ENCODE results near the gene TAF3.

TAF3 gene

DNA sequence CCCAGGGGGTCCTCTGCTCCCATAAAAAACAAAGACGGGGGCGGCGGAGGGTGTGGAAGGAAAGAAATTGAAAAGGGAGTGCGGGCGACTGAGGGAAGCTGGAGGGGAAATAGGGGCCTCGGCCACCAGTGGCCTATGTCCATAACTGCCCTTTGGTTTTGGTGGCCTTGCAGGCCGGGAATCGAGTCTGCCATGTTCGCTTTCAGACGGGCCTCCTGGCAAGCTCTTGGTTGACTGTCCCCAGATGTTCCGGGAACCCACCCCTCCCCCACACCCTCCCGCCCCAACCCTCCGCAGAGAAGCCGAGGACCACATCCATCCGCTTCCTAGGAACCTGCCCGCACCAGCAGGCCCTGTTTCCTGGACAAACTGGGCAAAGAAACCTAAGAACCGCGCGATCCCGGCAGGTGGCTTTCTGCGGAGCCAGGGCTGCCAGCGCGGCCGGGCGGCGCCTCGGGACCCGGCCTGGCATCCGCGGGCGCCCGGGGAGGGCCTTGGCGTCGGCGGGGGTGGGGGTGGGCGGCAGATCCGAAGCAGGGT, 216.2 kb downstream of the TAF3 start:
- no peak for DNase-seq (ENCODE audit: low read depth)

DNA sequence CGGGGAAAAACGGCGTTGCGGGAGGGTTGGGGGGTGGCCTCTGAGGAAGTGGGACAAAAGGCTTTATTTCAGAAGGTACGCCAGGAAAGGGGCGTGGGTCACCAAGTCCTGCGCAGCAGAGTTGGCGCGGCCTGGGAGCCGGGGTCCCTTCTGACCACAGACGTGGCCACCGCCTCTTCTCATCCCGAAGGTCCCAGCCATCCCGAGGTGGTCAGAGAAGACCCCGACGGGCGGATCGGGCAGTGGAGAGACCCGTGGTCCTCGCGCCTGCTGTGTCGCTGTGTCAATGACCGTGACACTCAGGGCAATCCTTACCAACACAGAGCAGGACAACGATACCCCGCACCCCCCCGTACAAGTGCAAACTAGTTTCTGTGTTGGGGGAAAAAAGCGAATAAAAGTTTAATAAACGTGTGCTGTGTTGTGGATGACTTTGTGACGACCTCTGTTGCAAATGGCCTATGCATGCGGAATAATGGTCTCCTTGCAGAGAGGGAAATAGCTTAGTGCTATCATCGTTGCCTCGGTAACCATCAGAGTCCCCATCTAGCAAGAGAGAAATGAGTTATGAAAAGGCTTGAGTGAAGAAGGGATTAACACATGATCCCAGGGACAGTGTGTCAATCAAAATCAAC, 216.8 kb downstream of the TAF3 start:
- DNase-seq (ENCODE audit: low read depth) = no peak

DNA sequence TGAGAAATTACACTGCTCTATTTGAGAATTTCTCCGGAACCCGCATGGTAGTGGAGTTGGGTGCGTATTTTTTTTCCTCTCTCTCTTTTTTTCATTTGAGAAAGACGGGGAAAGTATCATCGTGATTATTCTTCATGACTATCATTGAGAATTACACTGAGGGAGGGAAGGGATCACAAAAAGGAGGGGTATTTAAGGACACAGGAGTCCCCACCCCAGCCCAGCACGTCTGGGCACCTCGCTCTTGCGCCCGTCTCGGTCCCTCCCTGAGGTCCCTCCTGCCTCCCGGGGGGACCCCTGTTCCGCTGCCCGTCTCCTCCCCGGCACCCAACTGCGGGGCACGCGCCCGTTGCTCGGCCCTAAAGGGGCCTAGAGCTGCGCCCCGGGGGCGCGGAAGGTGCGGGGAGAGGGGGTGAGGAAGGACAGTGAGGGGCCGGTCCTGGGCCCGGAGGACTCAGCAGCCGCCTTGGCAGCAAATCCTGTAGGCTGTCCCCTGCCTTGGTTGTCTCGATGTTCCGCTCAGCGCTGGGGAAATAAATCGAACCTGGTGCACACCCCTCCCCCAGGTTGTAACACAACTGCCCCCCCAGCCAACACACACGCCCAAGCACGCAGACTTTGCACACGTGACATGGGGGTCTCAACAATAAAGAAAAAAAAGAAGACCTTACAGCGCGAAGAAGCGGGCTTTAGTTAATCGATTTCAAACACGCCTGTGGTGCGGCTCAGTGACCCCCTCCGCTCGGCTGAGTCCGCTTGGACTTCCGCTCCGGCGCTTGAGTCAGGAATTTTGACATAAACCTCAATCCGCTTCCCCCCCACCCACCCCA, 217.6 kb downstream of the TAF3 start:
- DNase-seq (ENCODE audit: low read depth) = no peak

DNA sequence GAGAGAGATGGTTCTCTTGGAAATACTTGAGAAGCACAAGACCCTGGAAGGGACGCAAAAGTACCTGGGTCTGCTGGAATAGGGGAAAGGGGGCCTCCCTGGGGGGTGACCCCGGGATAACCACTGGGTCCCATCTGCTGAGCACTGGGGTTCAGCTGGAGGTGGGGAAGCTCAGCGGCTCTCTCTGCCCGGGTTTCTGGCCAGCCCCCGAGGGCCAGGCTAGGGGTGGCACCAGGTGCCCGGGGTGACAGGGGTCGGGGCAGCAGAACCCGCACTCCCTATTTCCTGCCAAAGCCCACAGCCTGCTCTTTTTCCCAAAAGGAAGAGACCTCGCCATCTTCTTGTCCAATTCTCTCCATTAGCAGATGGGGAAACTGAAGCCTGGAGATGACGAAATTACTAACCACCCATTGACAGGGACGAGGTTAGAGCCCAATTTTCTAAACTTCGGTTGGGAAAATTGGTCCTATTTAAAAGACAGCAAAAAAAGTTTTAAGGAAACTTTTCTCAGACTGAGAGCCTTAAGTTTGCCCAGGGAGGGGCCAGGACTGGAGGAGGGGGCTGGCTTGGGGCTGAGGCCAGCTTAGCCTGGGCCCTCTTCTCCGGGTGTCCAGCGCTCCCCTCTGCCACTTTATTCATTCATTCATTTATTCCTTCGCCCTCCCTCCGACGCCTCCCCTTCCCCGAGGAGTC, 218.3 kb downstream of the TAF3 start:
- no peak for DNase-seq (ENCODE audit: low read depth)

DNA sequence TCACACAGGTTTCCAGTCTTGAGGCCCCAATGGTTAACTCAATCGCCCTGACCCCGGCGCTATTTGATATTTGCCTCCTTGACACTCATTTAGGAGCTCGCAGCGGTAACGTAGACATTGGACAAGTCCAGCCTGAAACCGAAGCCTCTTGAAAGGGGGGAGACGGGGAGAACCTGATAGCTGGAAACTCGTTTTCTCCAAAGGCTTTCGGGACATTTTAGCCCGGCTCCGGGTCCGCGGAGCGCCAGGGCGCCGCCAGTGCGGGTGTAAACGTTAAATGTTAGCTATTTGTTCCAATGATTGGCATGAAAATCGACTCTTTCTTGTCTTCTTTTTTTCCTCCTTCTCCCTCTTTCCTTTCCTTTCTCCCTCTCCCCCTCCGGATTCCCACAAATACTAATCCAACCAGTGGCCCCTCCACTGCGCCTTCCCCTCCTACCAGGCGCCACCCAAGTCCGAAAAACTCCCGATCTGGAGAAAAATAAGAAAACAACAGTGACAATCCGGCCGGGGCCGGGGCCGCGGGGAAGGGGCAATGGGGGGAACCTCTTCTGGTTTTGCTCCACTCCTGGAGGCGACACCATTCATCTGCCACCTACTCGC, 219.0 kb downstream of the TAF3 start:
- DNase-seq (ENCODE audit: low read depth) = no peak

DNA sequence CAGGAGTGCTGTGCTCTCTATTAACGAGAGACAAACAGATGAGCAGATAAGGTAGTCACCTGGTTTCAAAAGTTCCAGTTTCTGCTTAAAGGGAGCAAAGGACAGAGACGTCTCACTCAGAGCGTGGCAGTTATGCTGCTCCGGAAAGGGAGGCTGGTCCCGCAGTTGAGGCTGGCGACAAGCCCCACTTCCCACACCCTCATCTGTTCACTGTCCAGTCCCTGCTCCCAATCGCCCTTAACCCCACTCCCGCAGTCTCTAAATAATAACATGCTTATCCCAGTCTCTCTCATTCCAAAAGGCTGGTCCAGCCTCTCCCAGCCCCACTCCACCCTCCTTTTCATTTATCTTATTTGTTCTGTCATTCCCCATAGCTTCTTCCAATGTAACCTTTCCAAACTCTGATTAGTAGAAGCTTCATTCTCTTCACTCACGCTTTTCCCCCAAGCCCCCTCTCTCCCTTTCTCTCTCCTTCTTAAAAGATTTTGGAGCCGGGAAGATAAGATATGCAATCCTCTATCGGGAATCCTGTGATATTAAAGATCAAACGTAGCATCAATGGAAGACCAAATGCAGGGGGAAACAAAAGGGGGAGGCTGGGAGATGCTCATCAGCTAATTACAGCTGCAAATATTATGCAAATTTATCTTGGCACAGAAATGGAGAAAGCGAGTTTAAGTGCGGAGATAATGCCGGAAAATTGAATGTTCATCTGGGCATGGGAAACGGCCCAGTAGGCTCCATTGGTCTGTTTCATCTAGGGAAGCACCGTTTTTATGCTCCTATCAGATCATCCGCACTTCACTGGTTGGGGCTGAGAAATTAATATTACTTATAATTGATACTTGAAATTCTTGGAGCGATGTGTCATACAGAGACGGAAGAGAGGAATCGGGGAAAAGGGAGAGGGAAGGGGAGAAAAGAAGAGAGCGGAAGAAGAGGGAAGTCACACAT, 219.9 kb downstream of the TAF3 start:
- no peak for DNase-seq (ENCODE audit: low read depth)

DNA sequence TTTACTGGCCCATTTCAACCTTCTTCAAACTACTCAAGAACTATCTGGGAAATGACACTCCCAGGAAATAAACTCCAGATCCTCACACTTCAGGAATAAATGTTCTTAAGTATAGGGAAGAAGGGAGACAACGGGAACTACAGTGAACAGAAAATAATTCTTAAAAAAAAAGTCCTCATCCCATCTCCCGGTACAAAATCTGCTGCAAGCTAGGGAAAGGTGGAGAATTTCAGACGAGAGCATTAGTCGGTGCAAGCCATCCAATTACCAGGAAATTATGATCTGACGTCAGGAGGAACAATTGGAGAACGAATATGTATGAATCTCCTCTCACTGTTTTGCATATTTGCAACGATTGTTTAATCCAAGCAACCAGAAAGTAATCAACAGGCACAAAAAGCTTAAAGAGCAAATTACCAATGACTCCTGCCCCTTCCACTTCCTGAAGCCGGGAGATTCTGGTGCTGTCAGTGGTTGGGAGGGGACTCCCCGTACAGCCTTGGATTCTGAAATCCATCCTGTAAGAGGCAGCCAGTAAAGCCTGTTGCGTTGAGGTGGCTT, 221.1 kb downstream of the TAF3 start:
- no peak for DNase-seq (ENCODE audit: low read depth)

DNA sequence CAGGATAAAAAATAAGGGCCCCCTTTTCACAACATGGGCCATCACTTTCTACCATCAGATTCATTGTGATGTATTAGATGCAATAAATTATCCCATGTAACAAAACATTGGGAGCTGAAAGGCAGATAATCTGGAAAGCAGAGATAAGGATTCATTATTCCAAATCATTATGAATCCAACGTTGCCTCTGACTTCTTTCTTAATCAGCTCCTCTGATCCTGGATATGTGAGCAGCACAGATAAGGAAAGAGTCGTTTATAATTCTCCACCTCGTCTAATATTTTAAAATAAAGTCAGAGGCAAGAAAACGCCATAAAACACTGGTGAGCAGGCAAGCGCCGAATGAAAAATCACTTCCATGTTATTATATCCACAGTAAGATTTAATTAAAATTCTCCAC, 222.3 kb downstream of the TAF3 start:
- DNase-seq (ENCODE audit: low read depth) = no peak

DNA sequence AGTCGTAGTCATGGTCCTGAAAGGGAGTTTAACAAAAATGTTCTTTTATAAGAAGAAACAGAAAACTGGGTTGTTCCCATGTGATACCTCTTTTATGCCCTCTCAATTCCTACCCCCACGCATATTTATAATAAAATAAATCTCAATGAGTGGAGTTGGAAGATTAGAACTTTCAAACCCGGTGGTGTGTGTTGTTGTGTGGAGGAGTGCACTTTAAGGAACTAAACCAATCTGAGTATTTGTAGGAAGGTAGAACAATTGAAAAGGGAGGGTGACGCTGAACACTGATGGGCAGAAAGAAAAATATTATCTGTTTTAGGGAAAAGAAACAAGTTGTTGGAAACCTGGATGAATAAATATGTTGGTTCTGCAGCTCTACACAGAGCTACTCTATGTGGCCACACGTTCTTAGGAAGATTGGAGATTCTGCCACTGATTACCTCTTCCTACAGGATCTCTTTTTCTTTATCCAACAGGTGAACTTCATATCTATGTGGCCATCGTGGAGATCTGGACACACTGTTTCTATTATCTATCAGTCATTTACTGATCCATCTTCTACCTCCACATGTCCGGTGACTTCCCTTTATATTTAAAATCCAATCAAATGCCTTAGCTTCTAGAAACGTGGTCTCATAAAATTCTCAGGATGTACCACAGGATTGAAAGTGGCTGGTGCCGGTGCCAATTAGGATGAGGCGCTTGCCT, 223.1 kb downstream of the TAF3 start:
- no peak for DNase-seq (ENCODE audit: low read depth)

DNA sequence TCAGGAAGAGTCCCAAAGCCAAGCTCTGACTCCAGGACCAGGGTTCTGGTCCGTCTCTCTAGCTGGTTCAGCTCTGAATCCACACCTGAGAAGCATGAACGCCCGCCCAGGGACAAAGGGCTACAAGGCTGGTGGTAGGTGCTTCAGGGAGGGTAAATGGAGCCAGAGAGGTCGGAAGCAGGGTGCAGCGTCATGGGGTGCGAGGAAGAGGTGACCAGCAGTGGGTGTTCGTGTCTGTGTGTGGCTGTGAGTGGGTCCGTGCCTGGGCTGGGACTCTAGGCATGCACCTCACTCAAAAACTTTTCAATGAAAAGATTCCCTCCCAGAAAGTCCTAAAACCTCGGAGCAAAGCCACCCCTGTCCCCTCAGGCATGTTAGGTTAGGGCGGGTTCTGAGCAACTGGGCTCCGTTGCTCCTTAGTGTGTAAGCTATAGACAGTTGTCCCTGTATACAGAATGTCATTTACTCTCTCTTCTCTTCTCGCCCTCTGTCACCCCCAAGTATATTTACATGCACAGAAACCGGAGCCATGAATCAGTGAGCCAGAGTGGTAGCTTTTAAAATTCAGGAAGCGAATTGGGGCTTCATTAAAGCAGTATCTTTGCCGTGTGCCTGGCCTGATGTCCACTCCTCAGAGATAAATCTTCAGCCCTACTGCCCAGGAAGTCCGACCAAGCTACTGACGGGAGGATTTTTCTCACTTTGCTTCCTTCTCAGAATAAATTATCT, 223.9 kb downstream of the TAF3 start:
- DNase-seq (ENCODE audit: low read depth) = no peak

DNA sequence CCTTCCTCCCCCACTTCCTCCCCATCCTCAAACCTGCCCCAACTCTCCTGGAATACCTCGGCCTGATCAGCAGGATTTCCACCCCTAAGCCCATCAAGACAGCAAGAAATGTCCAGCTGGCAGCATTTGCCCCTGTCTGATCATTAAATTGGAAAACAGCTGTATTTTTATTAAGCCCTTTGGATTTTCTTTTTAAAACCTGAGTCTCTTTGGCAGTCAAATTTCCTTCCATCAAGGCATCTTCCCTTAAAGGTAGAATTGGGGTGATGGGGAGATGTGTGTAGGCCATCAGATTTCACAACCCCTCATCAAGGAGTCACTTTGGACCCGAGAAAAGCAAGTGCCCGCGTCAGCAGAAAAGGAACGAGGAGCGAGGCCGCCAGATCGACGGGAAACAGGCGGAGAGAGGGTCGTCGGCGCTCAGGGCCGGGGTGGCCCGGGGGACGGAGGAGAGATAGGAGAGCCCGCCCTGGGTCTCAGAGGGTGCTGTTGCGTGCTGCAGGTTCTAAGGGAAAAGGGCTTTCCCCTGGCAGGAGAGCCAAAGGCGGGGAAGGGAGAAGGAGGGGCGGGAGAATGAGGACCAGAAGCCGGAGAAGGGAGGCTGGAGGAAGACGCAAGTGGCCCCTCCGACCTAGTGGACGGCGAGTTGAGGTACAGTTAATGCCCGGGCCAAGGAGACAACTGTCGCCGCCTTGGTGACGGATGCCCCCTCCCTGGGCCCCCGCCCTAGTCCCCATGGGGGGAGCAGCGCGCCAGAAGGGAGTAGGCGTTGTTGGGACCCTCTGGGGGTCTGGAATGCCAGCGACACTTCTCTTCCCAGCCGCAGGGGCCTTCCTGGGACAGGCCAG, 224.6 kb downstream of the TAF3 start:
- no peak for DNase-seq (ENCODE audit: low read depth)

DNA sequence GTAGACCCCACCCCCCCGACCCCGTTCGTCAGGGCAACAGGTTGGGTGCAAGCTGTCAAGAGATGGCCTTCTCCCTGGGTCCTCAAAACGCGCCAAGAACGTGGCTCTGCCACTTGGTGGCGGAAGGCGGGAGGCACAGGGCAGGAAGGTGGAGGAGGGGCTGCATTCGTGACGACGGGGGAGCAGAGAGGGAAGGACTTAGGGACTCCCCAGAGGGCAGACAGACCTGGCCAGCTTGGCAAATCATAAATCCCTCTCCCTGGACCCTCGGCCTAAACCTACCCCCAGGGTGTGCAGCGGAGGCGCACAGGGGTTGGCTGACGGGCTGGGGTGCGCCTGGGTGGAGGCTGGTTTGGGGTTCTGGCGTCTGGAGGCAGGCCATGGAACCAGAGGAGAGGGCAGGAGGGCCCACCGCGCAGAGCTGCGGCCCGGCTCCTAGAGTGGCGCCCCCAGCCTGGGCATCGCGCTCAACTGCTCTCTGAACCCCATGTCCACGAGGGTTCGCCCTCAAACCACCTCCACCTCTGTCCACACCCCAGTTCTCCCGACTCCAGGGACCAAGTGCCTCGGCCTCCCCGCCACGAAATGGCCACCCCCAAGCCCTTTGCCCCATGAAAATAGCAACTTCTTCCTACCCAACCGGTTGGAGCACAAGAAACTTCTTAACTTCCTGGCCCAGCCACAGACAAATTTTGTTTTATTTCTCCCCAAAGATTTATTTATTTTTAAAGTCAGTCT, 225.4 kb downstream of the TAF3 start:
- no peak for DNase-seq (ENCODE audit: low read depth)

DNA sequence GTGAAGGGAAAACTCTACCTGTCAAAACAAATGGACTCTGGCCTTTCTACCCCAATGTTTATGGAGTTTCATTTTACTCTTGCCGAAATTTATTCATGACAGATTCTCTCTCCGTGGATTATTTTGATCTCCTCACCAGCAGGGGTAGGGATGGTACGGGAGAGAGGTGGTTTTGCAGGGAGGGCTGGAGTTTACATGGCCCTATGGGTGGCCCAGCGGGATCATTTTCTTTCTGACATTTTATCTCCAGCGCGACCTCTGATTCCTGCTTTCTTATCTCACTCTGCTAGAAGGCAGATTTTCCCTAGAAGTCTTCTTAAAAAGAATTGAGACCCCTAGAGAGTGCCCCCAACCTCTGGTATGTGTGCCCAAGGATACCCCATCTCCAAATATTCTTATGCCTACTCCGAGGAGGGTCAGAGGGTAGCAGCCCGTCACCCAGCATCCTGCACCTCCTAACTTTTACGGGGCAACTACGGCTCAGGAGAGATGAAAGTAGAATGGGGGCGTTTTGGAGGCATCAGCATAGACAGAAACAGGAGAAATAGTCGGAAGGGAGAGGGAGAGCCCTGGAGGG, 226.1 kb downstream of the TAF3 start:
- no peak for DNase-seq (ENCODE audit: low read depth)

DNA sequence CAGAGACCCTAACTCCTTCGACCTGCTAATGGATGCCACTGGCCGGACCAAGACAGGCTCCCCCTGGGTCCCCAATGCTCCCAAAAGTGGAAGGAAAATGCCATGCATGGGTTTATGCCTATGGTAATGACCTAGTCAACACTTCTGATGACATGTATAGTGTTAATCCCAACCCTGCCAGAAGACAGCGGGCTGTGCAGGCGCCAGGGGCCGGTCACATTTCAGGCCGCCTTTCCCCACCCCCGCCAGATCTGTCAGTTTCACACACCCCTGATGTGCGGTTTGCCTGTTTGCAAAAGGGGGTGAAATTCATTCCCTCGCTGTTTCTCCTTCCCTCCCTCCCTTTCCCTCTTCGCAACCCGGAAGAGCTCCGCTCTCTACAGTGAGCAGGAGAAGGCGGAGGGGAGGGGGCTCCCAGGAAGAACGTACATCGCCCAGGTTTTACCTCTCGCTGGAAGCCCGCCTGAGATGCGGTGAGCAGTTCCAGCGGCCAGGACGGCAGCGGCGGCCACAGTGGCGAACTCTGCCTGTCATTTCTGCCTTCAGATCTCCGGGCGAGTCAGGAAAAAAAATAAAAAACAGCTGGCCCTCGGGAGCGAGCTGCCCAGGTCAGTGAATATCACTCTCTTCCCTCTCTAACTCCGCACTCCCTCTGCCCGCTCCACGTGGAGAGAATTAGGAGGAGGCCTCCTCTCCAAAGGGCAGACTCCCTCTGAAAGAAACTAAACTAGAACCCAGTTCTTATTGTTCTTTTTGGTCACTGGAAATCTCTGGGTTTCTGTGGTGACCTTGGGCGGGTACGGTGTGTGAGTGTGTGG, 226.8 kb downstream of the TAF3 start:
- no peak for DNase-seq (ENCODE audit: low read depth)

DNA sequence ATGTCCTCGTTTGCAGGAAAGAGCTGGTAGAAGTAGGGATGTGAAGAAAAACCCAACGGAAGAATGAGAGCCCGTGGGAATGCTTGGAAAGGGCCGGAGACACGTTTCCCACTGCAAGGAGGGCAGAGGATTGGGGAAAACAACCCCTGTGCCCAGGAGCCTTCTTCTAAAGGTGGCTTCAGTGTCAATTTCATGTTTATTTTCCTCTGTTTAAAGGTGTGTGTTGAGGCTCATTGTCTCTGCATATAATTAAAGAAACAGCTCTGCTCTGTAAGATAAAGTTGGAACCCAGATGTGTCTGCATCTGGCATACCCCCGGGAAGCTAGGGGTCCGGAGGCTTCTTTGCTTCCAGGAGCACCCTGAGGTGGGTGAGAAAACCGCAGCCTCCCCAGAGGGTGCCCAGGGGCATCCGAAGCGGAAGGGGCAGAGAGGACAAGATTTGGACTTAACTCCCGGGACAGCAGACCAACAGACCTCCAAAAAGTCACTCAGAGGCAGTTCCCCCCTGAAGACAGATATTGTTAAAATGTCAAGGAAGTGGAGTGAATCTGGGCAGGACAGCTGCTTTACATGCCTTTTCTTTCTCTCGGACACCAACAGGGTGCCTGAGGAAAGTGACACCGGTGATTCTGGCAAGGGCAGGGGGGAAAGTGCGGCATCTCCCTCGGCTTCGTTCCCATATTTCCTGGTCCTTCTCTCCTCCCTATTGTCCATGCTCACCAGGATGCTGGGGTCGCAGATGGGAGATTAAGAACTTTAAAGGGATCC, 227.6 kb downstream of the TAF3 start:
- no peak for DNase-seq (ENCODE audit: low read depth)

All from stimulated activated CD8-positive, alpha-beta memory T cell treated with anti-CD3 and anti-CD28 coated beads, Interleukin-12 subunit alpha, Interleukin-12 subunit beta, amount 100 ng/mL, for 1 hour (primary cell).